ENCODE results near the gene TNFRSF25. TPM values are rescaled to one million over a fixed set of nuclear protein-coding genes. Genes with fewer than 3 reads are reported as not detected.

TNFRSF25 gene
- total and polyA plus RNA-seq, 8 donors = 0.98 to 26.7 (median 2.6) TPM

DNA sequence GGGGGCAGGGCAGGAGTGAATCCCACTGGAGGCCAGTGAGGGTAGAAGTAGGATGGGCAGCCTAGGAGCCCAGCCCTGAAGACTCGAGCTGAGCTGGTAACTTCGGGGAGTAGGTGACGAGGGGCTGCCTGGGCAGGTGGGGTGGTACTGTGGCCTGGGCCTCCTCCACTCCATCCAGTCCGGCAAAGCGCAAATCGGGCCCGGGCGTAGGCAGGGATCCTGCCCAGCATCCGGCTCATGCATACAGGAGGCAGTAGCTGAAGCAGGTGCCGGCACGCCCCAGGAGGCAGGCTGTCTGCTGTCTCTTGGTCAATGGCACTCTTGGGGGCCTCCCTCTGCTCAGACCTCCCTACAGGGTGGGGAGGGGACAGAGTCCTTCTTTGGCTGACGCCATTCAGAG, 1.3 kb upstream of the TNFRSF25 start:
- no peak for FAIRE-seq
- TF ChIP-seq, protein P1, sequence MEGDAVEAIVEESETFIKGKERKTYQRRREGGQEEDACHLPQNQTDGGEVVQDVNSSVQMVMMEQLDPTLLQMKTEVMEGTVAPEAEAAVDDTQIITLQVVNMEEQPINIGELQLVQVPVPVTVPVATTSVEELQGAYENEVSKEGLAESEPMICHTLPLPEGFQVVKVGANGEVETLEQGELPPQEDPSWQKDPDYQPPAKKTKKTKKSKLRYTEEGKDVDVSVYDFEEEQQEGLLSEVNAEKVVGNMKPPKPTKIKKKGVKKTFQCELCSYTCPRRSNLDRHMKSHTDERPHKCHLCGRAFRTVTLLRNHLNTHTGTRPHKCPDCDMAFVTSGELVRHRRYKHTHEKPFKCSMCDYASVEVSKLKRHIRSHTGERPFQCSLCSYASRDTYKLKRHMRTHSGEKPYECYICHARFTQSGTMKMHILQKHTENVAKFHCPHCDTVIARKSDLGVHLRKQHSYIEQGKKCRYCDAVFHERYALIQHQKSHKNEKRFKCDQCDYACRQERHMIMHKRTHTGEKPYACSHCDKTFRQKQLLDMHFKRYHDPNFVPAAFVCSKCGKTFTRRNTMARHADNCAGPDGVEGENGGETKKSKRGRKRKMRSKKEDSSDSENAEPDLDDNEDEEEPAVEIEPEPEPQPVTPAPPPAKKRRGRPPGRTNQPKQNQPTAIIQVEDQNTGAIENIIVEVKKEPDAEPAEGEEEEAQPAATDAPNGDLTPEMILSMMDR (IDR thresholded peaks at IDR 0.05) = no peak
- 94% methylated on average over 12 of the region's 12 CpGs for WGBS, 2 donors
- H3K27ac ChIP-seq = no peak overlapping the region
- H3K4me1 ChIP-seq = no peaks in the 10 kb centered on the region
- no peaks in the 10 kb centered on the region for H3K27me3 ChIP-seq
- peak in 1 of 6 donors; percentile 60 for DNase-seq
- intact Hi-C loops (cut with DNase I) = no loop called here
- H3K36me3 ChIP-seq = no peaks in the 10 kb centered on the region
- no peak for ATAC-seq
- no peaks in the 10 kb centered on the region for H3K9me3 ChIP-seq
- H3K4me3 ChIP-seq = no peak overlapping the region

DNA sequence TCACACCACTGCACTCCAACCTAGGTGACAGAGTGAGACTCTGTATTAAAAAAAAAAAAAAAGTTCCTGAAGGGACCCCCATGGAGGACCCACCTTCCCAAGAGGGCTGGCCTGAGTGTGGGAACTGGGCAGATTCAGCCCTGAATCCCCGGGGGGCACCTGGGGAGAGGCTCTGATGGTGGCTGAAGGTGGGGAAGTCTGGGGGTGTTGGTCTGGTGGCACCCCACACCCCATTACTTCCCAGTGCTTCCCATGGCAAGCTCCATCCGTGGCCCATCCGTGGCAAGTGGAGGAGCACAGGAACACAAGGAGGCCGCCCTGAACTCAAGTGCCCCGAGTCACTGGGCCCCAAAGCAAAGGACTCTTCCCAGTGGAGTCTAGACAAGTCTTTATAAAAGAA, 778 bp upstream of the TNFRSF25 start:
- ATAC-seq = no peak
- Histone ChIP-seq H3K27me3 (no peaks in the 10 kb centered on the region), H3K4me1 (no peaks in the 10 kb centered on the region), H3K4me3 (no peak overlapping the region), H3K27ac (no peak overlapping the region), H3K36me3 (no peaks in the 10 kb centered on the region), H3K9me3 (no peaks in the 10 kb centered on the region)
- TF ChIP-seq, protein P1 (IDR thresholded peaks at IDR 0.05) = no peak
- no peak for FAIRE-seq
- WGBS, 2 donors = 89 to 96% methylated on average over 5 of the region's 5 CpGs
- intact Hi-C loops (cut with DNase I) = no loop called here
- DNase-seq = no peak

DNA sequence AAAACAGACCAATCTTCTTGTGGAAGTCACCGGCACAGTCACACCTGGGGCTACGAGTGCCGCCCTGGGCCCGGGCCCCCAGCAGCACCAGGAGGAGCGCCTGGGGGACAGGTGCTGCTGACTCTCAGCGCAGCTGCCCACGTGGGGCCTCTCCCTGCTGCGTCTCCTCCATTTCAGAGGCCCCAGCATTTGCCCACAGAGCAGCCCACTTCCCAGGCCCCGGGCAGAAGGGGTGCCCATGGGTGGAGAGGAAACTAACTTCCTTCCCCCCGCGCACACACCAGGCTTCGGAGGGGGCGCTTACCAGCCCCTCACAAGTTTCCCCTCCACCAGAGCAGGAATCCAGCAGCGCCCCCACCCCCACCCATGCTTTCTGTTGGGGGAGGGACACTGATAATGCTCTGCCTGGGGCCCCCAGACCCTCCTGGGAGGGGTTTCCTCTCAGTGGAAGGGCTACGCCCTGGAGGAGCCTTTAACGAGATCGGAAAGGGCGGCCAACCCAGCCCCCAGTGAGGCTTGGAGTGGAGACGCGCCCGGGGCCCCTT, 440 bp downstream of the TNFRSF25 start:
- no peak for FAIRE-seq
- Histone ChIP-seq H3K27me3 (no peaks in the 10 kb centered on the region), H3K4me3 (no peak overlapping the region), H3K27ac (no peak overlapping the region), H3K36me3 (no peaks in the 10 kb centered on the region), H3K9me3 (no peaks in the 10 kb centered on the region), H3K4me1 (no peaks in the 10 kb centered on the region)
- 66 to 72% methylated on average over 19 to 21 of the region's 21 CpGs for WGBS, 2 donors
- peak in 1 of 6 donors; percentile 49 for DNase-seq
- ATAC-seq = no peak
- TF ChIP-seq, protein P1 (IDR thresholded peaks at IDR 0.05) = no peak
- intact Hi-C loops (cut with DNase I) = no loop called here

DNA sequence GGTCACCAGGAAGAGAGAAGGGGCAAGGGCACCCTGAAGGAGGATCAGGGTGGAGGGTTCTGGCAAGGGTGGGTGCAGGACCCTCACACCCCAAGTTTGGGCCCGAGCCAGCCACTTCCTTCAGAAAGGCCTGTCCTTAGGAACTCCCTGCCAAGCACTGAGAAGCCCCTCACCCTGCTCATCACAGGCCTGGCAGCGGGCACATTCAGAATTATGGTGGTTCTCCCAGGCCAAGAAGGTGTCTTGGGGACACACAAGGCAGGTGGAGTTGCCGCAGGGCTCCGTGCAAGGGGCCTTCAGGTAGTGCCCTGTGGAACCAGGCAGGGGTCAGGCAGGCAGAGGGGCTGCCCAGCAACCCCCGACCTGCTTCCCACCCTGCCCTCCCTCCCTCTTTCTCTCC, 1.1 kb downstream of the TNFRSF25 start:
- Histone ChIP-seq H3K36me3 (no peaks in the 10 kb centered on the region), H3K4me3 (no peak overlapping the region), H3K9me3 (no peaks in the 10 kb centered on the region), H3K27ac (no peak overlapping the region), H3K4me1 (no peaks in the 10 kb centered on the region), H3K27me3 (no peaks in the 10 kb centered on the region)
- no peak for FAIRE-seq
- TF ChIP-seq, protein P1 (IDR thresholded peaks at IDR 0.05) = no peak
- peak in 1 of 4 donors; percentile 15 for ATAC-seq
- DNase-seq = peak in 2 of 6 donors; percentile 30 to 44
- 72 to 81% methylated on average over 5 of the region's 5 CpGs for WGBS, 2 donors
- intact Hi-C loops (cut with DNase I) = no loop called here

DNA sequence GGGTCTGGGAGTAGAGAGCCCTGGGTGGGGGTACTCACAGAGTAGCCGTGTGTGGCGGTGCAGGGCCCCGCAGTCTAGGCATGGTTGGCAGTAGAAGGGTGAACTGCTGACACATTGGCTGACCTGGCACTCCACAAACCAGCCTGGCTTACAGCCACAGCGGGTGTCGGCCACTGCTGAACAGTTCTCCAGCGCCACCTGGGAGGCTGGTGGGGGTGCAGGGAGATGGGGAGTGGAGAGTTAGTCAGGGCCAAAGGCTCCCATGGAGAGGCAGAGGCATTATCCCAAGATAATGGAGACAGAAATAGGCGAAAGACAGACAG, 1.5 kb downstream of the TNFRSF25 start:
- no peaks in the 10 kb centered on the region for H3K27me3 ChIP-seq
- 38 to 50% methylated on average over 6 to 7 of the region's 7 CpGs for WGBS, 2 donors
- intact Hi-C loops (cut with DNase I) = no loop called here
- H3K4me3 ChIP-seq = no peak overlapping the region
- FAIRE-seq (no peak), ATAC-seq (peak; percentile 70 to 85 (median 79)), DNase-seq (peak; percentile 50 to 86 (median 80))
- H3K27ac ChIP-seq = no peak overlapping the region
- no peaks in the 10 kb centered on the region for H3K4me1 ChIP-seq
- H3K9me3 ChIP-seq = no peaks in the 10 kb centered on the region
- no peaks in the 10 kb centered on the region for H3K36me3 ChIP-seq
- TF ChIP-seq, protein P1 (IDR thresholded peaks at IDR 0.05) = no peak

Measured in pancreas (tissue), 10 donors.